ENCODE measurements around the gene ACBD5.
"Not testable (repeated sequence)": the region's sequence is repeated elsewhere in the genome, so short reads cannot be mapped to it uniquely, and the experiment has no call there.

ACBD5 gene

GRCh38 chr10:27262788-27263187, 22.2 kb upstream of the ACBD5 start:
- not testable (repeated sequence) for H3K14ac ChIP-seq (ENCODE audit: low read length); H2AFZ ChIP-seq (ENCODE audit: low read length); H2BK5ac ChIP-seq (ENCODE audit: low read length); H2BK120ac ChIP-seq (ENCODE audit: low read depth, low read length); H3K9me3 ChIP-seq (replicated peaks in 1 of 2; ENCODE audit: control insufficient read depth in 2 of 2, insufficient read depth in 1 of 2, low read depth in 1 of 2, low read length in 2 of 2); H2BK12ac ChIP-seq (ENCODE audit: low read length); H2BK15ac ChIP-seq (ENCODE audit: low read length); H3K4me3 ChIP-seq (ENCODE audit: low read length in 2 of 2); H3K23ac ChIP-seq (ENCODE audit: low read depth, low read length, poor library complexity); H3K79me1 ChIP-seq (ENCODE audit: low read depth, low read length); DNase-seq (ENCODE audit: low spot score); H3K27ac ChIP-seq (replicated peaks; ENCODE audit: low read length); H3K4me1 ChIP-seq (ENCODE audit: control insufficient read depth in 2 of 2, insufficient read depth in 1 of 2, low read depth in 1 of 2, low read length in 2 of 2); H3K4me2 ChIP-seq (ENCODE audit: insufficient read depth, low read length, poor library complexity, severe bottlenecking); H3K4ac ChIP-seq (ENCODE audit: low read length); H3K36me3 ChIP-seq (replicated peaks in 1 of 2; ENCODE audit: control insufficient read depth in 2 of 2, insufficient read depth in 2 of 2, low read length in 2 of 2); H2AK5ac ChIP-seq (ENCODE audit: low read depth, low read length); H3K18ac ChIP-seq (ENCODE audit: low read length); H3K9ac ChIP-seq (ENCODE audit: low read depth, low read length, poor library complexity); H4K91ac ChIP-seq (ENCODE audit: low read depth, low read length, poor library complexity); H4K8ac ChIP-seq (ENCODE audit: low read depth, low read length)
- peaks cover 2 to 29% (median 22%) of the 10 kb centered on the region in 3 experiments for H3K27me3 ChIP-seq (ENCODE audit: control insufficient read depth in 3 of 3, insufficient read depth in 3 of 3, low read depth in 1 of 3, low read length in 3 of 3)
- WGBS, 2 donors (ENCODE audit: extremely low coverage in 2 of 2, insufficient read length in 2 of 2, insufficient replicate concordance in 1 of 2): no CpG with 5 or more reads among the region's 7 CpGs

- Histone ChIP-seq H3K79me1 (ENCODE audit: low read depth, low read length) (no peaks in the 10 kb centered on the region), H2BK5ac (ENCODE audit: low read length) (no peak overlapping the region), H2BK120ac (ENCODE audit: low read depth, low read length) (no peak overlapping the region), H2BK12ac (ENCODE audit: low read length) (no peak overlapping the region), H3K9ac (ENCODE audit: low read depth, low read length, poor library complexity) (peak overlapping the region; percentile 73), H2AFZ (ENCODE audit: low read length) (peak overlapping the region; percentile 89), H4K8ac (ENCODE audit: low read depth, low read length) (no peak overlapping the region), H3K36me3 (replicated peaks in 1 of 2; ENCODE audit: control insufficient read depth in 2 of 2, insufficient read depth in 2 of 2, low read length in 2 of 2) (no peaks in the 10 kb centered on the region), H3K4me1 (ENCODE audit: control insufficient read depth in 2 of 2, insufficient read depth in 1 of 2, low read depth in 1 of 2, low read length in 2 of 2) (no peaks in the 10 kb centered on the region), H3K4me2 (ENCODE audit: insufficient read depth, low read length, poor library complexity, severe bottlenecking) (peak overlapping the region; percentile 79), H2BK15ac (ENCODE audit: low read length) (peak overlapping the region; percentile 45), H2AK5ac (ENCODE audit: low read depth, low read length) (no peak overlapping the region), H3K23ac (ENCODE audit: low read depth, low read length, poor library complexity) (peak overlapping the region; percentile 76), H3K14ac (ENCODE audit: low read length) (peak overlapping the region; percentile 63), H3K9me3 (replicated peaks in 1 of 2; ENCODE audit: control insufficient read depth in 2 of 2, insufficient read depth in 1 of 2, low read depth in 1 of 2, low read length in 2 of 2) (peaks cover 0 to 4% of the 10 kb centered on the region in 2 donors), H3K4me3 (ENCODE audit: low read length in 2 of 2) (peak overlapping the region; percentile 38 to 86), H4K91ac (ENCODE audit: low read depth, low read length, poor library complexity) (no peak overlapping the region), H3K18ac (ENCODE audit: low read length) (peak overlapping the region; percentile 89), H3K27ac (replicated peaks; ENCODE audit: low read length) (no peak overlapping the region), H3K27me3 (ENCODE audit: control insufficient read depth in 3 of 3, insufficient read depth in 3 of 3, low read depth in 1 of 3, low read length in 3 of 3) (peaks cover 2 to 32% (median 23%) of the 10 kb centered on the region in 3 experiments), H3K4ac (ENCODE audit: low read length) (no peak overlapping the region)
- no CpG with 5 or more reads among the region's 75 CpGs for WGBS, 2 donors (ENCODE audit: extremely low coverage in 2 of 2, insufficient read length in 2 of 2, insufficient replicate concordance in 1 of 2)
- no peak for DNase-seq (ENCODE audit: low spot score)
Observed at GRCh38 chr10:27258838-27259812, 18.5 kb upstream of the ACBD5 start.

GRCh38 chr10:27258492-27258837, 17.9 kb upstream of the ACBD5 start:
- no peak overlapping the region for H2BK15ac ChIP-seq (ENCODE audit: low read length)
- H4K8ac ChIP-seq (ENCODE audit: low read depth, low read length): no peak overlapping the region
- H3K23ac ChIP-seq (ENCODE audit: low read depth, low read length, poor library complexity): peak overlapping the region; percentile 76
- no peak overlapping the region for H3K4ac ChIP-seq (ENCODE audit: low read length)
- no peak overlapping the region for H3K14ac ChIP-seq (ENCODE audit: low read length)
- peaks cover 0 to 4% of the 10 kb centered on the region in 2 donors for H3K9me3 ChIP-seq (replicated peaks in 1 of 2; ENCODE audit: control insufficient read depth in 2 of 2, insufficient read depth in 1 of 2, low read depth in 1 of 2, low read length in 2 of 2)
- H3K36me3 ChIP-seq (replicated peaks in 1 of 2; ENCODE audit: control insufficient read depth in 2 of 2, insufficient read depth in 2 of 2, low read length in 2 of 2): no peaks in the 10 kb centered on the region
- no peak overlapping the region for H2BK5ac ChIP-seq (ENCODE audit: low read length)
- no peak overlapping the region for H2BK12ac ChIP-seq (ENCODE audit: low read length)
- peak overlapping the region; percentile 24 for H3K9ac ChIP-seq (ENCODE audit: low read depth, low read length, poor library complexity)
- no peak overlapping the region for H4K91ac ChIP-seq (ENCODE audit: low read depth, low read length, poor library complexity)
- H3K79me1 ChIP-seq (ENCODE audit: low read depth, low read length): no peaks in the 10 kb centered on the region
- no peak overlapping the region for H2BK120ac ChIP-seq (ENCODE audit: low read depth, low read length)
- H3K4me1 ChIP-seq (ENCODE audit: control insufficient read depth in 2 of 2, insufficient read depth in 1 of 2, low read depth in 1 of 2, low read length in 2 of 2): no peaks in the 10 kb centered on the region
- no peak overlapping the region for H2AK5ac ChIP-seq (ENCODE audit: low read depth, low read length)
- peak overlapping the region; percentile 89 for H2AFZ ChIP-seq (ENCODE audit: low read length)
- H3K4me3 ChIP-seq (ENCODE audit: low read length in 2 of 2): peak overlapping the region; percentile 38 to 86
- H3K27ac ChIP-seq (replicated peaks; ENCODE audit: low read length): no peak overlapping the region
- peaks cover 2 to 32% (median 23%) of the 10 kb centered on the region in 3 experiments for H3K27me3 ChIP-seq (ENCODE audit: control insufficient read depth in 3 of 3, insufficient read depth in 3 of 3, low read depth in 1 of 3, low read length in 3 of 3)
- H3K18ac ChIP-seq (ENCODE audit: low read length): peak overlapping the region; percentile 89
- H3K4me2 ChIP-seq (ENCODE audit: insufficient read depth, low read length, poor library complexity, severe bottlenecking): peak overlapping the region; percentile 79
- DNase-seq (ENCODE audit: low spot score): no peak
- WGBS, 2 donors (ENCODE audit: extremely low coverage in 2 of 2, insufficient read length in 2 of 2, insufficient replicate concordance in 1 of 2): no CpG with 5 or more reads among the region's 18 CpGs

Data from neuronal stem cell (in vitro differentiated cells).